Measurements from ENCODE around the gene USP6NL.

DNA sequence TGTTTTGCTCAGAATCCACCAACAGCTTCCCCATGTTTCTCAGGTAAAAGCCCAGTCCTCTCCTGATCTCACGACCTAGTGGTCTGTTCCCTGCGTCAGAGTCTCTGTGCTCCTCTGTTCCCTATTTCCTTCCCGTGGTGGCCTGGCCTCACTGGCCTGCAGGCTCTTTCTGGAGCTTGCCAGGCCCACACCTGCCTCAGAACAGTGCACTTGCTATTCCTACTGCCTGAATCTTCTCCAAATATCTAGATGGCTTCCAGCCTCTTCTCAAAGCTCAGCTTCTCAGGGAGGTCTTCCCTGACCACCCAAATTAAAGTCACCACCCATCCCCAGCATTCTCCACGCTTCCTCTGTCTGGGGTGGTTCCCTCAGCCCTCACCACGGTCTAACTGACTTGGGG, 165.3 kb downstream of the USP6NL start:
- TF ChIP-seq, protein P1, sequence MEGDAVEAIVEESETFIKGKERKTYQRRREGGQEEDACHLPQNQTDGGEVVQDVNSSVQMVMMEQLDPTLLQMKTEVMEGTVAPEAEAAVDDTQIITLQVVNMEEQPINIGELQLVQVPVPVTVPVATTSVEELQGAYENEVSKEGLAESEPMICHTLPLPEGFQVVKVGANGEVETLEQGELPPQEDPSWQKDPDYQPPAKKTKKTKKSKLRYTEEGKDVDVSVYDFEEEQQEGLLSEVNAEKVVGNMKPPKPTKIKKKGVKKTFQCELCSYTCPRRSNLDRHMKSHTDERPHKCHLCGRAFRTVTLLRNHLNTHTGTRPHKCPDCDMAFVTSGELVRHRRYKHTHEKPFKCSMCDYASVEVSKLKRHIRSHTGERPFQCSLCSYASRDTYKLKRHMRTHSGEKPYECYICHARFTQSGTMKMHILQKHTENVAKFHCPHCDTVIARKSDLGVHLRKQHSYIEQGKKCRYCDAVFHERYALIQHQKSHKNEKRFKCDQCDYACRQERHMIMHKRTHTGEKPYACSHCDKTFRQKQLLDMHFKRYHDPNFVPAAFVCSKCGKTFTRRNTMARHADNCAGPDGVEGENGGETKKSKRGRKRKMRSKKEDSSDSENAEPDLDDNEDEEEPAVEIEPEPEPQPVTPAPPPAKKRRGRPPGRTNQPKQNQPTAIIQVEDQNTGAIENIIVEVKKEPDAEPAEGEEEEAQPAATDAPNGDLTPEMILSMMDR (IDR thresholded peaks at IDR 0.05), result no peak
- TF ChIP-seq POLR2A (IDR thresholded peaks at IDR 0.05), result no peak

Data from uterus (tissue), 2 donors.